ENCODE measurements around the gene SHMT1. TPM values are rescaled to one million over a fixed set of nuclear protein-coding genes. Genes with fewer than 3 reads are reported as not detected.

The SHMT1 gene
- total and polyA plus RNA-seq, 12 donors = 6.8 to 43.8 (median 17.0) TPM

DNA sequence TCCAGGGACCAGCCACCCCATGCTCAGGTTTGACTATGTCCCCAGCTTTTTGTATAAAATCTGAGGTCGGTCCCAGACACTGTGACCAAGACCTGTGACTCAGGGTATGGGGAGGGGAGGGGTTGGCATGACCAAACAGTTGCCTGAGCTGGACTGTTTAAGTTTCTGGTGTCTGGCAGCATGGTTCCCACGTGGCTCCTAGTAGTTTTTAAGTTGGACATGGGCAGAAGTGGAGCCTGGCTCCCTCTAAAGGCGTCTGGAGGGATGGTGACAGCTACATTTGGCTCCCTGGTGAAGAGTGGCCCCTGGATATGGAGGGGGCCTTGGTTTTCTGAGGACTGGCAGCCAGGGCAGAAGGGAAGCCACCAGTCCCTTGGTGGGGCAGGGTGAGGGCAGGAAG, 40.3 kb downstream of the SHMT1 start:
- Histone ChIP-seq H3K27me3 (no peaks in the 10 kb centered on the region), H3K9me3 (replicated peaks in 1 of 3) (no peaks in the 10 kb centered on the region), H3K27ac (no peak overlapping the region), H3K36me3 (replicated peaks in 1 of 2) (peaks cover 0 to 62% of the 10 kb centered on the region in 2 donors), H3K4me3 (no peak overlapping the region), H3K4me1 (replicated peaks in 1 of 2) (peaks cover 0 to 40% of the 10 kb centered on the region in 2 donors)
- TF ChIP-seq, protein P1, sequence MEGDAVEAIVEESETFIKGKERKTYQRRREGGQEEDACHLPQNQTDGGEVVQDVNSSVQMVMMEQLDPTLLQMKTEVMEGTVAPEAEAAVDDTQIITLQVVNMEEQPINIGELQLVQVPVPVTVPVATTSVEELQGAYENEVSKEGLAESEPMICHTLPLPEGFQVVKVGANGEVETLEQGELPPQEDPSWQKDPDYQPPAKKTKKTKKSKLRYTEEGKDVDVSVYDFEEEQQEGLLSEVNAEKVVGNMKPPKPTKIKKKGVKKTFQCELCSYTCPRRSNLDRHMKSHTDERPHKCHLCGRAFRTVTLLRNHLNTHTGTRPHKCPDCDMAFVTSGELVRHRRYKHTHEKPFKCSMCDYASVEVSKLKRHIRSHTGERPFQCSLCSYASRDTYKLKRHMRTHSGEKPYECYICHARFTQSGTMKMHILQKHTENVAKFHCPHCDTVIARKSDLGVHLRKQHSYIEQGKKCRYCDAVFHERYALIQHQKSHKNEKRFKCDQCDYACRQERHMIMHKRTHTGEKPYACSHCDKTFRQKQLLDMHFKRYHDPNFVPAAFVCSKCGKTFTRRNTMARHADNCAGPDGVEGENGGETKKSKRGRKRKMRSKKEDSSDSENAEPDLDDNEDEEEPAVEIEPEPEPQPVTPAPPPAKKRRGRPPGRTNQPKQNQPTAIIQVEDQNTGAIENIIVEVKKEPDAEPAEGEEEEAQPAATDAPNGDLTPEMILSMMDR (IDR thresholded peaks at IDR 0.05) = peak in 1 of 6 experiments; percentile 10
- TF ChIP-seq POLR2A (IDR thresholded peaks at IDR 0.05) = no peak
- DNase-seq = peak in 5 of 7 donors; percentile 41 to 62 (median 56)
- intact Hi-C loops (cut with DNase I) = no loop called here
- WGBS, 4 donors = 17 to 51% (median 31%) methylated on average over 2 to 3 of the region's 3 CpGs

DNA sequence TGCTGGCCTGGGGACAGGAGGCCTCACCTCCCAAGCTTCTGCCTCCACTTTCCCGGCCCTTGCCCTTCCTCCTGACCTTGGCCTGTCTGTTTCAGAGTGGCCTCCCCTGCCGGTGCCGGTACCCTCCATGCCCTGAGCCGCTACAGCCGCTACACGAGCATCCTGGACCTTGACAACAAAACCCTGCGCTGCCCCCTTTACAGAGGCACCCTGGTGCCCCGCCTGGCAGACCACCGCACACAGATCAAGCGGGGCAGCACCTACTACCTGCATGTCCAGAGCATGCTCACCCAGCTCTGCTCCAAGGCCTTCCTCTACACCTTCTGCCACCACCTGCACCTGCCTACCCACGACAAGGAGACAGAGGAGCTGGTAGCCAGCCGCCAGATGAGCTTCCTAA, 40.8 kb downstream of the SHMT1 start:
- WGBS, 4 donors = 70 to 91% (median 78%) methylated on average over 6 to 12 of the region's 12 CpGs
- TF ChIP-seq, protein P1 (IDR thresholded peaks at IDR 0.05) = no peak
- no peak for TF ChIP-seq POLR2A (IDR thresholded peaks at IDR 0.05)
- Histone ChIP-seq H3K4me1 (replicated peaks in 1 of 2) (peaks cover 0 to 45% of the 10 kb centered on the region in 2 donors), H3K27ac (peak overlapping the region in 1 of 5 donors; percentile 13), H3K9me3 (replicated peaks in 1 of 3) (no peaks in the 10 kb centered on the region), H3K27me3 (no peaks in the 10 kb centered on the region), H3K4me3 (no peak overlapping the region), H3K36me3 (replicated peaks in 1 of 2) (peaks cover 0 to 64% of the 10 kb centered on the region in 2 donors)
- intact Hi-C loops (cut with DNase I) = no loop called here
- DNase-seq = no peak

DNA sequence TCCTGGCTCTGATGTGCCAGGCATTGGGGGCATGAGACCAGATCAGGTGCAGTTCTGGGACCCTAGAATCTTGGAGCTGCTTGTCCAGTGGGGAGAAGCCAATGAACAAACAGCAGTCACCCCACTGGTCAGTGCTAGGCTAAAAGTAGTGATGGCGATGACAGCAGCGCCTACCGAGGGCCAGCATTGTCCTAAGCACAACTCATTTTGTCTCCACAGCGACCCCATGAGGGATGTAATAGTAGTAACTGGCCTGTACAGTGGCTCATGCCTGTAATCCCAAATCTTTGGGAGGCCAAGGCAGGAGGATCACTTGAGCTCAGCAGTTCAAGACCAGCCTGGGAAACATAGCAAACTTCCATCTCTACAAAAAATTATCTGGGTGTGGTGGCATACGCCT, 42.0 kb downstream of the SHMT1 start:
- no peaks in the 10 kb centered on the region for H3K27me3 ChIP-seq
- DNase-seq = no peak
- TF ChIP-seq, protein P1 (IDR thresholded peaks at IDR 0.05) = no peak
- WGBS, 4 donors = 77 to 98% (median 86%) methylated on average over 5 of the region's 5 CpGs
- peaks cover 0 to 57% of the 10 kb centered on the region in 2 donors for H3K4me1 ChIP-seq (replicated peaks in 1 of 2)
- intact Hi-C loops (cut with DNase I) = no loop called here
- peaks cover 0 to 61% of the 10 kb centered on the region in 2 donors for H3K36me3 ChIP-seq (replicated peaks in 1 of 2)
- H3K27ac ChIP-seq = no peak overlapping the region
- no peaks in the 10 kb centered on the region for H3K9me3 ChIP-seq (replicated peaks in 1 of 3)
- no peak overlapping the region for H3K4me3 ChIP-seq

DNA sequence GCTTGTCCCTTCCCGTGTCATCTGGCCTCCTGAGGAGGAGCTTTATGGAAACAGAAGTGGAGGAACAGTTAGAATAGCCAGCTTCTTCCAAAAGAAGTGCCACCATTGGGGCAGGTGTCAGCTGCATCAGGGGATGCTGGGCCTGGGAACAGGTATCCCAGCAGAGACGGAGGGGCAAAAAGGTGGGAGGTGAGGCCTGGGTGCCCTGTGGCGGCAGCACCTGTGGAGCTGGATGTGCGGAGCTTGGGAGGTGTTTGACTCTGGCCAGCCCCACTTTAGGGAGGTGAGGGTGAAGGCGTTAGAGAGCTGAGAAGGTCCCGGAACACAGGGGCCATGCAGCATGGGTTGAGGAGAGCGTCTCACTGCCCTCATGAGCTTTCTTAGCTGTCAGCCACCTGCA, 43.0 kb downstream of the SHMT1 start:
- Histone ChIP-seq H3K36me3 (replicated peaks in 1 of 2) (peaks cover 0 to 53% of the 10 kb centered on the region in 2 donors), H3K27me3 (no peaks in the 10 kb centered on the region), H3K27ac (no peak overlapping the region), H3K4me3 (no peak overlapping the region), H3K9me3 (replicated peaks in 1 of 3) (no peaks in the 10 kb centered on the region), H3K4me1 (replicated peaks in 1 of 2) (peaks cover 7 to 64% of the 10 kb centered on the region in 2 donors)
- intact Hi-C loops (cut with DNase I) = no loop called here
- no peak for DNase-seq
- TF ChIP-seq POLR2A (IDR thresholded peaks at IDR 0.05) = no peak
- TF ChIP-seq, protein P1 (IDR thresholded peaks at IDR 0.05) = no peak
- 74 to 88% (median 82%) methylated on average over 5 to 7 of the region's 7 CpGs for WGBS, 4 donors

Data from adrenal gland (tissue), 12 donors.